A673 (cell line): ENCODE data around the gene AOPEP. TPM values are rescaled to one million over a fixed set of nuclear protein-coding genes. Genes with fewer than 3 reads are reported as not detected.

Source experiments
- BruUV-seq: library from RNA; stranded (reverse); fragments of 400-500 nt; replicated peaks from 2 replicates; lab custom pipeline; 2021; lab: Mats Ljungman, UMichigan
- CTCF ChIA-PET: fragments of 300-600 bp; sonication (Branson Sonifier 250); formaldehyde crosslinking; loops from one replicate; lab custom pipeline; 2022; ENCODE audit warnings: antibody characterized with exemption; lab: Charles Lee
- POLR2A ChIA-PET: fragments of 300-600 bp; sonication (Branson Sonifier 250); formaldehyde crosslinking; loops from one replicate; lab custom pipeline; 2022; ENCODE audit warnings: antibody characterized with exemption; ENCODE audit not compliant: low non-redundant PET; lab: Charles Lee
- DNase-seq: peaks from one replicate; pipeline ENCODE4 v3.0.0-alpha.2; 2015; ENCODE audit warnings: low spot score
- H3K27ac ChIP-seq: fragments of 200-600 bp; sonication (generic); 2 replicates; pipeline ENCODE4 v1.5.1; 2016; ENCODE audit warnings: mixed run types, low read depth, mild to moderate bottlenecking, mixed read lengths, antibody characterized with exemption, low read length; ENCODE audit not compliant: poor library complexity, severe bottlenecking
- H3K27me3 ChIP-seq: fragments of 200-600 bp; sonication (generic); replicated peaks from 2 replicates; pipeline ENCODE4 v1.6.1; 2017; ENCODE audit warnings: mixed run types, low read depth, mild to moderate bottlenecking, mixed read lengths, antibody characterized with exemption, low read length; ENCODE audit not compliant: insufficient read depth, poor library complexity
- H3K36me3 ChIP-seq: fragments of 200-600 bp; sonication (generic); 2 replicates; pipeline ENCODE4 v1.6.1; 2016; ENCODE audit warnings: mixed run types, mild to moderate bottlenecking, mixed read lengths, antibody characterized with exemption, low read length; ENCODE audit not compliant: insufficient read depth, poor library complexity, severe bottlenecking
- H3K4me1 ChIP-seq: fragments of 200-600 bp; sonication (generic); 2 replicates; pipeline ENCODE4 v1.6.1; 2017; ENCODE audit warnings: mixed run types, mild to moderate bottlenecking, mixed read lengths, antibody characterized with exemption, low read length; ENCODE audit not compliant: insufficient read depth, poor library complexity, severe bottlenecking
- H3K4me3 ChIP-seq: fragments of 200-600 bp; sonication (generic); 2 replicates; pipeline ENCODE4 v1.5.1; 2016; ENCODE audit warnings: low read depth, mixed run types, mild to moderate bottlenecking, mixed read lengths, low read length; ENCODE audit not compliant: poor library complexity, severe bottlenecking
- H3K9me3 ChIP-seq: fragments of 200-600 bp; sonication (generic); 2 replicates; pipeline ENCODE4 v1.6.1; 2016; ENCODE audit warnings: mixed run types, low read depth, mild to moderate bottlenecking, mixed read lengths, antibody characterized with exemption, low read length; ENCODE audit not compliant: poor library complexity, severe bottlenecking
- CTCF ChIP-seq: fragments of 300-800, 200-600 bp; sonication (generic); conservative IDR thresholded peaks from 2 replicates; pipeline ENCODE4 v1.5.1; 2017; ENCODE audit warnings: low read depth, mild to moderate bottlenecking, antibody characterized with exemption, low read length, moderate library complexity, mixed read lengths
- EZH2 ChIP-seq: fragments of 200-600 bp; sonication (generic); IDR thresholded peaks from 2 replicates; pipeline ENCODE4 v1.6.1; 2017; ENCODE audit warnings: borderline replicate concordance, low read depth, mild to moderate bottlenecking, mixed read lengths, antibody characterized with exemption, low read length; ENCODE audit not compliant: poor library complexity, severe bottlenecking
- intact Hi-C: fragments of 100-400 bp; cut with micrococcal nuclease; formaldehyde crosslinking; loops from one replicate; pipeline ENCODE4 v1.10.0; 2022; ENCODE audit not compliant: unreplicated experiment
- total RNA-seq: library from RNA; stranded (reverse); gene quantifications from 2 replicates; pipeline ENCODE4 v1.2.3, GENCODE V29; 2021

The AOPEP gene
- total RNA-seq, 1 experiment from 2014 or later = 17.5 TPM

GRCh38 chr9:94872083-94872833, 145.8 kb downstream of the AOPEP start:
- no TSS peak for BruUV-seq
- no peak for DNase-seq
- H3K36me3 ChIP-seq = no peaks in the 10 kb centered on the region
- peaks cover 44% of the 10 kb centered on the region for H3K4me1 ChIP-seq
- TF ChIP-seq CTCF = no peak
- TF ChIP-seq EZH2 = no peak
- H3K27ac ChIP-seq = no peak overlapping the region
- no peaks in the 10 kb centered on the region for H3K9me3 ChIP-seq
- H3K27me3 ChIP-seq = no peaks in the 10 kb centered on the region
- intact Hi-C loops = no loop called here
- no peak overlapping the region for H3K4me3 ChIP-seq
- ChIA-PET POLR2A (no interaction called here), CTCF (no interaction called here)

- no peaks in the 10 kb centered on the region for H3K9me3 ChIP-seq
- intact Hi-C loops = no loop called here
- H3K27me3 ChIP-seq = no peaks in the 10 kb centered on the region
- H3K4me3 ChIP-seq = no peak overlapping the region
- ChIA-PET CTCF (no interaction called here), POLR2A (no interaction called here)
- H3K4me1 ChIP-seq = peaks cover 36% of the 10 kb centered on the region
- no peak for TF ChIP-seq CTCF
- no peak for TF ChIP-seq EZH2
- H3K27ac ChIP-seq = no peak overlapping the region
- DNase-seq = no peak
- BruUV-seq = no TSS peak
- H3K36me3 ChIP-seq = no peaks in the 10 kb centered on the region
These were observed 146.5 kb downstream of the AOPEP start for GRCh38 chr9:94872891-94873511.

- ChIA-PET POLR2A (no interaction called here), CTCF (no interaction called here)
- Histone ChIP-seq H3K36me3 (no peaks in the 10 kb centered on the region), H3K4me3 (no peak overlapping the region), H3K4me1 (peaks cover 23% of the 10 kb centered on the region), H3K9me3 (no peaks in the 10 kb centered on the region), H3K27ac (no peak overlapping the region), H3K27me3 (no peaks in the 10 kb centered on the region)
- TF ChIP-seq EZH2 = no peak
- TF ChIP-seq CTCF = no peak
- intact Hi-C loops = no loop called here
- no TSS peak for BruUV-seq
- DNase-seq = no peak
These were observed 147.8 kb downstream of the AOPEP start for GRCh38 chr9:94874316-94874715.
